HG02588 (cell line): ENCODE results near the gene MYO16.

Experiments
- ATAC-seq: cut with Tn5 transposase; IDR thresholded peaks from one replicate; pipeline ENCODE4 v1.9.1; 2021; ENCODE audit warnings: mild to moderate bottlenecking, moderate library complexity; ENCODE audit not compliant: unreplicated experiment

The MYO16 gene

DNA sequence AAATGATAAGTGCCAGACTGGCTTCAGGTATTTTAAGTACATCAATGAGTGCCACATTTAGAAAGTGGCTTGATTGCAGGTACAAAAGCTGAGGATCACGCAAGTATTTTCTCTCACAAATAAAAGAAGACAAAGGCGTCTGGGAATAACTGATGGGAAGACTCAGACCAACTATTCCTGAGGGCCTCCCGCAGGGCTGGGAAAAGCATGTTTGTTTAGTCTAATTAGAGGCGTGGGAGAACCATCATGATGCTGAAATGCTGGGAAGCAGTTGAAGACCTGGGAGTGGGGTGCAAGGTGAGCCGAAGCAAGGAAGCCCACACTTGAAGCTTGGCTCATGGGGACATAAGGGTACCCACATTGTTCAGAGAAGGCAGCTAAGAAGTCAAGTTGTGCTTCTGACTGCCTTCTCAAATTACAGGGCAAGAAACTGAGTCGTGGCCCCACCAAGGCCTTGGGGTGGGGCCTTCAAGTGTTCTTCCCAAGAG lies 536.0 kb downstream of the MYO16 start:
- no peak for ATAC-seq

DNA sequence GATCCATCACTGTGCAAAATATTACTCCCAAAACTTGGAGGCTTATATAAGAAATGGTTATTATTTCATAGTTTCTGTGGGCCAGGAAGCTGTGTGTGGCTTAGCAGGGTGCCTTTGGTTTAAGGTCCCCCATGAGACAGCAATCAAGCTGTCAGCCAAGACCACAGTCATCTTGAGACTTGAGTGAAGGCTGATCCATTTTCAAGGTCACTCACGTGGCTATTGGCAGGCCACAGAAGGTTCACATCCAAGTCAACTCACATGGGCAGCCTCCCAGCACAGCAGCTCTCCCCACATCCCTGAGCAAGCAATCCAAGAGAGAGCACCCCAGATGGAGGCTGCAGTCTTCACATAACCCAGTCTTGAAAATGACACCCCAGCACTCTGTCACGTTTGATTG lies 537.4 kb downstream of the MYO16 start:
- no peak for ATAC-seq

DNA sequence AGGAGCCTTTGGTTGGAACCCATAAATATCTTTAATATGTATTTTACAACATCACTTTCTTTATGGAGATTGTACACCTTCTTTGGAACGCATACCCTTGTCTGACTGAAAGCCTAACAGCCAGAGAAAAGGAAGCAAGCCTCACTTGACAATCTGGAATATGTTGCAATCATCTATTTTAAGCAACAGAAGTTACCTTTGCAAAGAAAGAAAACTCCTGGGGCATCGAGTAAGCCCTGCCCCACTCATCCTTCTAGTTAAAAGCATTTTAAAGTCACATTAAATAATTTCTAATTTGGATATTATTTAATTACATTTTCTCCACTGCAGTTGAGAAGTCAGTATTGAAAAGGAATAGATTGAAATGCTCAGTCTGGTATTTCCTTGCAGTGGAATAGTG lies 542.7 kb downstream of the MYO16 start:
- ATAC-seq, result no peak

DNA sequence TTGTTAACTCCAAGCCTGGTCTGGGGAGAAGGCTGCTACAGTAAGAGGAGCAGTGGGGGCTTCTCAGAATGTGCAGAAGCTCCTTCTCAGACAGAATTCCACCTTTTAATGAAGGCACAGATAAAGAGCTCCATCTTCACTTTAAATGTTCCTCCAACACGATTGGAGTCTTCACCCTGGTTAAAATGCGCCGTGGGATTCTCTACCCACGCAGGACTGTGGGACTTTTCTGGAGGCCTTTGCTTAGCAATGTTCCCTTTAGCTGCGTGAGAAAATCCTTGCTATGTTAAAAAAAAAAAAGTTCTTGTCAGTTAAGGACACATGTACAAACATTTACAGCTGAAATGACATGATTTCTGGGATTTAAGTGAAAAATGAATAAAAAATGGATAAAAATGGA lies 546.3 kb downstream of the MYO16 start:
- ATAC-seq, result no peak

DNA sequence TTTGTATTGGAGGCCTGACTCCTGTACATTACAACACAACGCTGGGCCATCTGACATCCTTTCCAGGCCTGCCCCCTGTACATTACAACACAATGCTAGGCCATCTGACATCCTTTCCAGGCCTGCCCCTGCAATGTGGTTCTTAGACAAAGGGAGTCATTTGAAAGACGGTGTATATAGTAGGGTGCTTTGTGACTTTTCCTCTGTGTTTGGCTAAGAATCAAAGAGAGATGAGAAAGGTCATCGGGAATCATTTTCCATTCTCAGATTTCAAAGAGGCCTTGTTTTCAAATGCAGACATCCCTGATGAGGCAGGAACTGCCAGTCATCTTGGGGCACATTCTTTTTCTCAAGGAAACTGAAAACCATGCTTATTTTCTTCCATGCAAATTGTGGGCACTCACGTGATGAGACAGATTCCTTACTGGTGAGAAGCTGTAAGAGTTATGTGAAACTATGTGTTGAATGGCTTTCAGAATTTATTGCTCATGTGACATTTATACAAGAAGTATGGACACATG lies 551.6 kb downstream of the MYO16 start:
- no peak for ATAC-seq

DNA sequence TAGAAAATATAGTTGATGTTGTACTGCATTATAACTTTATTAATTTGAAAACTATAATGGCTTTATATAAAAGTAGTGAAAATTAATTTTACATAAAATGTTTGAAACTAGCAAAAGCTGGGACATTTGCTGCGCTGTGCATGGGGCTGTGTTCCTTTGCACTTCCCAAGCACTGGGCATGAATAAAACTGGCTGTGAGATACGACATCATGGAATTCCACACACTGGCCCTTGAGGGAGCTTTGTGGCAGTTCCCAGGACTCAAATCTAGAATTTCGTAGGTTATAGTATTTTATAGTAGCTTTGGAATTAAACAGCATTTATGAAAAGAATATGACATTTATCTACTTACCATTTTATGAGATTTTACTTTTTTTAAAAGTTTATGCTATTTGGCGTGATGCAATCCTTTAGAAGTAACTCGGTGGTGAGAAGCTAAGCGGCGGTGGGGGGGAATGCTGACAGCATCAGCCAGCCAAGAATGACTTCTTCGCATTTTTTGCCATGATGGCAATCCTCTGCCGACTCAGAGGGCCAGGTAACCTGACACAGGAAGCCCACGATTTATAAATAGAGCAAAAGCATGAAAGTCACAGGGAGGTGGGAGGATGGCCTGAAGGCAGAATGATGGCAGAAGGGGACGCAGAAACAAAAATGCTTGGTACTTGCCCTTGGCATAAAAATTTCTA lies 553.5 kb downstream of the MYO16 start:
- ATAC-seq, result no peak

DNA sequence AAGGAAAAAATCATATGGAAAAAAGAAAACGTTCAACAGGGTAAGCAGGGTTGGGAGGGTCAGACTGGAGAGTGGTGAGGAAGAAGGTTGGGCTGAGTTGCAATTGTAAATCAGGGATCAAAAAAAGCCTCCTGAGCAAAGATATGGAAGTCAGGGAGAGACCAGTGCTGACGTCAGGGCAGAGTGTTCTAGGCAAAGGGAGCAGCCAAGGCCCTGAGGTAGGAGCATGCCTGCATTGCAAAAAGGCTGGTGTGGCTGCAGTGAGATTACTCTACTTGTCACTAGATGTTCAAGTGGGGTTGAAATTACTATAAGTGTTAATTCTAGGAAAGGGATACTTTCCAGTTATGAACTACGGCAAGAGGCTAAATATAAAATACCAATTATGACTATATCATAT lies 562.0 kb downstream of the MYO16 start:
- no peak for ATAC-seq

DNA sequence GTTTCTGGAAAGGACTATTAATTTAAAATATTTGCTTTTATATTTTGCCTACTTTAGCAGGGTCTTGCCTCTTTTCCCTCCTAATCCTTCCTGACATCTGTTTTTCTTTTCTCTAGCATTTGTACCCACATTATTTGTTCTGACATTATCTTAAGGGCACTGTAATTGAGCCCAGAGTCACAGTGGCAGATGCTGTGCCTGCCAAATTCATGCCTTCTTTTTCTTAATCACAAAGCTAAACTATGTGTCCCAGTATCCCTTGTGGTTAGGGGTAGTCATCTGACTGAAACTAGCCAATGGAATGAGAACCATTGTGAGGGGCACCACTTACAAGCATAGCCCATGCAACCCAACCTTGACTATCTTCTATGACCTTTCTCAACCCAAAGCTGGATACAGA lies 562.9 kb downstream of the MYO16 start:
- ATAC-seq, result no peak

DNA sequence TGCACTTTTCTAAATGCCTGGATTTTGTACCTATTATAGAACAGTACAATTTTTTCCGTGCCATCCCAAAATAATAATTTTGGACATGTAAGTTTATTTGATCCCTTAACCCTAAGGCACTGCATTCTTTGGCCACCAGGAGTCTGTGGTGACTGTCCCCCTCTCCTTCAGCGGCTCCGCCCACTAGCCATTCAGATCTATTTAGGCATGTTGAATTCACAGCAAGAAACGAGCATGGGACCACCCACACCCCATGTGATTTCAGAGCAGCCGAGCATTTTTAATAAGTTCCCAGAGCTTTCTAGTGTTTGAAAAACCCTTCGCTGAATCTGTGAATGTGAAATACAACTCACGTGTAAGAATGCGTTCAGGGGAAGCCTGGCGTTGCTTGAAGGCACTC lies 567.5 kb downstream of the MYO16 start:
- no peak for ATAC-seq

DNA sequence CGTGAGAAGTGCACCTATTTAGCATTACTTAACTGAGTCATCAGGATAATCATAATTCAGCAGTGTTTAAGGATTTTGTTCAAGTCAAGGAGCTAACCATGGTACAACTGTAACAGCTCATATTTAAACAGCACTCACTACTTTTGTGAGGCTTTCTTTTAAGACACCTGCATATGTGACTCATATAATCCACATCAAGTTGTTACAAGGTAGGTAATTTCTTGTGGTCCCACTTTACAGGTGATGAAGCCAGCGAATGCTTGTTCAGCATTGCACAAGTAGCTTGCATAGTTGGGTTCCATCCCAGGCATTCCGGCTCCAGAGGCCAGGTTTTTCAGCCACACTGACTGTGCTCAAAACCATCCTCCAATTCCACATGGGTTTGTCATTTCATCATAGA lies 569.2 kb downstream of the MYO16 start:
- no peak for ATAC-seq

DNA sequence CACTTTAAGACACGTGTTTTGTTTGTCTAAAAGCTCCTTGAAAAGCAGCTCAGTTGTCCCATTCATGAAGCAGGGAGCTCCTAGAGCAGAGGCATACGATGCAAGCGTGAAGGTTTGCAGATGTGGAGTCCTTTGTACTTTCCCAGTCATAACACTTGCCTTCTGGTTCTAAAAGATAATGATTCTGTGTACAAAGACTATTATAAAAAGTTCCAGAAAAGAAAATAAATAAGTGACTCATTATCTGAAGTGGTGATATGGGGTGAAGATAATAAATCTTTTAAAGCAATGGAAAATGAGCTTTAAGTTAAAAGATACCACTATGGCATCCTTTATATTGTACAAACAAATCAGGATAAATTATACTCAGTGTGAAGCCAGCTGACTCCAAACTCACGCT lies 569.9 kb downstream of the MYO16 start:
- no peak for ATAC-seq

DNA sequence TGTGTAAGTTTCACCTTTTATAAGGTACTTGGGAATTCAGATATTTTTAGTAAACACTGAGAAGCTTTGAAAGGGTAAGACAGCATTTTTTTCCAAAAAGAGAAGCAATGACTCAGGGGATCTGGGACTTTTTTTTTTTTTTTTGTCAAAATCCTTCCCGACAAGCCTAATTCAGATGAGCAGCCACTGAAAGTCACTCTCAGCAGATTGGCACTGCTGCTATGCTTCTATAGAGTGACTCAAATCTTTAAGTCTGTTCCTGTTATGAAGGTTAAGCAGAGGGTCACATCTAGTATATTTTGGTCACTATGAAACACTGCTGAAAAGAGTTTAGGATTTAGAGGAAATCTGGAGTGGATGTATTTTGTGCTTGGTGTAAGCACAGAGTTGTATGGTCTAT lies 571.1 kb downstream of the MYO16 start:
- no peak for ATAC-seq

DNA sequence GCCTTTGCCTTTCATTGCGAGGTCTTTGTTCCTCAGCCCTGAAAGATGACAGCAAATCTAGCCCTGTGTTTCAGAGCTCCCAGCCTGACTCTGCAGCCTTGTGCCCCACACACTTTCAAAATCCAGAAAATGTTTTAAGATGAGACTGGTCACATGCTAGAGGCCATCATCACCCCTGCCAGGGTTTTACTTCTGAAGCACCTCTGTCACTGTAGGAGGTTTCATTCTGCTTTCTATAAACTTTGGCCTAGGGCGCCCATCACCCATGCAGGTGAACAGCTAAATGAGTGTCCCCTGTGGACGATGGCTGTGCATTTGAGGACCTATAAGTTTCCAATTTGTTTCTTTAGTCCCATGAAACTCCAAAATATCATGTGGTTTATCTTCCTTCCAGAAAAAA lies 574.2 kb downstream of the MYO16 start:
- ATAC-seq, result no peak

DNA sequence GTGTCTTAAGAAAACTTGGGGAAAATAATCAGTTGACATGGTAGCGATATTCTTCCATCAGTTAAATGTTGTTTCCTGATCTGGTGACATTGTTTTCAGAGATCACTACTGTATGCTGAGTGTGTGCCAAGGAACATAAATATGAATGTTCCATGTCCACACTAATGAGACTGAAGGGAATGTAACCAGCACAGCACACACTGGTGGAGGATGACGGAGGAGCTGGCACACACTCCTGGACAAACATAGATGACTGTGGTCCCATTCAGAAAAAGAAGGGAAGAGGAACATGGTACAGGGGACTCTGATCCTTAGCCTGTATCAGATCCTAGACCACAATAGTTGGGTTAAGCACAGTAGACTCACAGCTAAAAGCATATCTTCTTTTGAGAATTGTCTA lies 574.8 kb downstream of the MYO16 start:
- no peak for ATAC-seq

DNA sequence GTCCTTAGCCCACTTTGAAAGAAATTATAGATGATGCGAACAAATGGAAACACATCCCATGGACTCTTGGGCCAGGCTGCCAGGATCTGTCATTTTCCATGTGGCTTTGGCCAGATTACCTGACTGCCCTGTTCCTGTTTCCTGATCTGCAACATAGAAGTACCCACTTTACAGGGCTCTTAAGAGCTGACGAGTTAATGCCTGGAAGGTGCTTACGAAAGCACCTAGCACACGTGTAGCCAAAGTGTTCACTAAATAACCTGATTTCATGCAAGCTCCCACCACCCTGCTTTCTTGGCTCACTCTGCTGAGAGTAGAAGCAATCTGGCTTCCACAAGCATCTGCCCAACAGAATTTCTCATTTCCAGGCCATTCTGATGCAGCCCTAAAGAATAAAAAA lies 575.2 kb downstream of the MYO16 start:
- ATAC-seq, result no peak

DNA sequence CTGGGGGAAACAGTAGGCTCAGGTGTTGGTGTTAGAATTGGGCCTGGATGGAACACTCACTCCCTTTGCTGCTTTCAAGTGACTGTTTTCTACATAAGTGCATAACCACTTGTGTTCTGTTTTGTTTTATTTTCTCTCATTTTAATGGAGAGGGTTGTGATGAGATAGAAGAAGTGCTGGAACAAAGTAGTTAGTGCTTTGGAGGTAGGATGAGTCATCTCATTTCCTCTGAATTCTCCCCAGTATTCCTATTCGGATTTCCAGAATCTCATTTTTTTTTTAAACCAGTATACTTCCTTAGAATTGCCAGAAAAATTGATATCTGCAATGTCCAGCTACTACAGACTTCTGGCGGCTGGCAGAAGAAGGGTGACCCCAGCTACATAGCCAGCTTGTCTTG lies 575.9 kb downstream of the MYO16 start:
- no peak for ATAC-seq

DNA sequence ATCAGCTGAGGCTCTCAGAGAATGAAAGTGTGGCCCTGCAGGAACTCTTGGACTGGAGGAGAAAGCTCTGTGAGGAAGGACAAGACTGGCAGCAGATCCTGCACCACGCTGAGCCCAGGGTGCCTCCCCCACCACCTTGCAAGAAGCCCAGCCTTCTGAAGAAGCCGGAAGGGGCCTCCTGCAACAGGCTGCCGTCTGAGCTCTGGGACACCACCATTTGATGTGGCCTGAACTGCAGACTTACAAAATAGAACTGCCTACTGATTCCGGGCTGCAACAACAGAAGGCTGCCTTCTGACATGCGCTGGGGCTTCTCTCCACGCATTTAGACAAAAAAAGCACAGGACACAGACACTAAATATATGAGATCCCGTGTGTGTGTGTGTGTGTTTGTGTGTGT lies 577.2 kb downstream of the MYO16 start:
- ATAC-seq, result no peak

DNA sequence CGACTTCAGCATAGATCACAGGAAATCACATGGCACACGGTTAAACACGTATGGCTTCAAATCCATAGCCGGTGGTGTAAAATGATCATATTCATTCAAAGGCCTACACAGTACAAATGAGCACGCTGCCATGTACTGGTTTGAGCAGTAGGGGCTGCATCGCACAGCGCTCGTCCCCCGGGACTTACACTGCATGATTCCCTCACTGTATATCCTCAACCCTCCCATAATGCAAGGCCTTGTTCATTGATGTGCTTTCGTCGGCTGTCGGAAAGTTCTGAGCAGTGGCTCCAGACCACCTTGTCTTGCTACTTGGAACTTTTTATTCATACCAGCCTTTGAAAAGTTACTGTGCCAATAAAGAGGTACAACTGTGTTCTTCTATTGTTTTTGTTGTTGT lies 578.2 kb downstream of the MYO16 start:
- no peak for ATAC-seq

DNA sequence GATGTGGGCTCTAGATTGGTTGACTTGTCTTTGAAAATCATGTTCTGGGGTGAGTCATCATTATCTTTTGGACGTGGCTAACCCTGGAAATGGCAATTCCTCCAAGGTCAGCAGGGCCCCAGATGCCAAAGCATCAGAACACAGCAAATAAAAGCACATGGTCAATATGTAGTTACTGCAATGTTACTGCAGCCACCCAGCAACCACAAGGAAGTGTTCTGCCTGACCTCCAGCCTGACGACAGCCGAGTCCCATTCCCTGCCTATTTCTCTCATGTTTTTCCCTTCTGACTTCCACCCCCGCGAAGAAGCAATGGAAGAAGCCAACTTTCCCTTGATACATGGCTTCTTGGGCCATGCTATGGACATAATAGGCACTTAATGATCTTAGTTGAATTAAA lies 579.1 kb downstream of the MYO16 start:
- ATAC-seq, result no peak

DNA sequence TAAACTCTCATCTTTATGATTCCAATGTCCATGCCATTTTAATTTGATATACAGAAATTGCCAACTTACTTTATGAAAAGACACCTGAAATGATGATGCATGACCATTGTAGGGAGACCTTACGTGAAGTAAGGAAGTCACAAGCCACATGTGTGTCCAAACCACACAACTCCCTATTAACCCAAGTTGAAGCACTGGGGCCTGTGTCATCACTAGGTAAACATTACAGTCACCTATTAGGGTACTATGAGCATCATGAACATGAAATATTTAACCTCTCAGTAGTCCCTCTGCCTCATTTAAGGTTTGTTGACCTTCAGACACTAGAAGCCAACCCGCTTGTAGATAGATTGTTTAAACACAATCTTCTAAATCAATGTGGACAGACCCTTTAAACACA lies 580.1 kb downstream of the MYO16 start:
- ATAC-seq, result no peak

DNA sequence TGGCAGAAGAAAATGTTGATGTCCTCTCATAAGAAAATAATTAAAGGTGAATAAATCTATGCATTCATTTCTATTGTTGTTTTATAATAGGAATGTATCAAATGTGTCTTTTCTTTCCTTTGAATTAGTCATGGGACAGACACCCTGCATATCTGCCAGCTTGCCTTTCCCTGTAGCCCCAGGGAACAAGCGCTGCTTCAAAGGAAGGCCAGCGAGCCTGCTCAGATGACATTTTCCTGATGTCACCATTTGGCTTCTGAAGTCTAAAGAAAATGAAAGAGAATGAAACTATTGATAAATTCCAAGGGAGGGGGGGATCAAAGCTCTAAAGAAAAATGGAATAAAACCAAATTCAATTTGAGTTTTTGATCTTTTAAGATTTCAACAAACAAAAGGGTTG lies 582.2 kb downstream of the MYO16 start:
- ATAC-seq, result no peak

DNA sequence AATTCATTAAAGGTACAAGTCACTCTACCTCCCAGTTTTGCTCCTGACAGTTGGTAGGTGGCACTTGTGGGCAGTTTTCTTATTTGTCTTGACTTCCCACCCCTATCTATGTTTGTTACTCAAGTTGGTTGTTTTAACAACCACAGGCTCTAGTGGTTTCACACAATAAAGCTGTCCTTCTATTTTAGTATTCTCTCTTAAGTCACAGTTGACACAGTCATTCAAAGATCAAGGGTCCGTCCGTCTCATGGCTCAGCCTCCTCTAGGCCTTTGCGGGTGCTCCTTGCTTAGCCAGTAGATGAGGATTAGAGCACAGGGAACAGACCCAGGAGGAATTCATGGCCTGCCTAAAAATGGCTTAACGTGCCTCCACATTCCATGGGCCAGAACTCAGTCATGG lies 583.2 kb downstream of the MYO16 start:
- ATAC-seq, result no peak

DNA sequence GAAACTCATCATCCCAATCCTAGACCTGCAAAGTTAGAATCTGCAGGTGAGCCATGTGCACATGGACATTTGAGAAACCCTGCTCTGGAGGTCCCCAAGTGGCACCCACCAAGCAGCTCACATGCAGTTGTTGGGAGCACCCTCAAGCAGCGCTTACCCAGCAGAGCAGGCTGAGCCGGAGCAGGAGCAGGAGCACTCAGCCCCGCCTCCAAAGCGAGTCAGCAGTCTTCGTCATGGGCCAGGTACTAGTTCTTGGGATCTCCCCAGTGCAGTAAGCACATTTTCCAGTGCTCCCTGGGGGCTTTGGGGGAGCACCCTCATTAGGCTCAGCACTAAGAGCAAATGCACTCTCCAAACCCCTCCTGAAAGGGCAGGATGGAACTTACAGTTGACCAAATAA lies 584.3 kb downstream of the MYO16 start:
- ATAC-seq, result no peak
